Measurements from ENCODE around the gene NARF.
"Not testable (repeated sequence)": the region's sequence is repeated elsewhere in the genome, so short reads cannot be mapped to it uniquely, and the experiment has no call there.

Gene NARF

DNA sequence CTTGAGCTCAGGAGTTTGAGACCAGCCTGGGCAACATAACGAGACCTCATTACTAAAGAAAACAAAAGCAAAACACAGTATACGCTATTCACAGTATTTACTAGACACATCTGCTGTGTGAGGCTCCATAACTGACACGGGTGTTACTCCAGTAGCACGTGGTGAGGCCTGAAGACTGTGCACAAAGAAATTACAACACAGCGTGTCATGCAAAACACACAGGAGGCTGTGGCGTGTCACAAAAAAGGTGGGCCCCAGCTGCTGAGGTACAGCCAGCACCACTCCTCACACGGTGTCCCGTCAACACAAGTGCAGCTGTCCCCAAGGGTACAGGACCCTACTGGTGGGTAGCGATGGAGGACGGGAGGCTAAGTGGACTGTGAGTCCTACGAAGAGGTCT is 10.7 kb upstream of the NARF start:
- DNase-seq (ENCODE audit: insufficient read length, low spot score) (no peak), FAIRE-seq (no peak)
- TF ChIP-seq POLR2A (IDR thresholded peaks at IDR 0.05; ENCODE audit: low read depth, low read length), result no peak

DNA sequence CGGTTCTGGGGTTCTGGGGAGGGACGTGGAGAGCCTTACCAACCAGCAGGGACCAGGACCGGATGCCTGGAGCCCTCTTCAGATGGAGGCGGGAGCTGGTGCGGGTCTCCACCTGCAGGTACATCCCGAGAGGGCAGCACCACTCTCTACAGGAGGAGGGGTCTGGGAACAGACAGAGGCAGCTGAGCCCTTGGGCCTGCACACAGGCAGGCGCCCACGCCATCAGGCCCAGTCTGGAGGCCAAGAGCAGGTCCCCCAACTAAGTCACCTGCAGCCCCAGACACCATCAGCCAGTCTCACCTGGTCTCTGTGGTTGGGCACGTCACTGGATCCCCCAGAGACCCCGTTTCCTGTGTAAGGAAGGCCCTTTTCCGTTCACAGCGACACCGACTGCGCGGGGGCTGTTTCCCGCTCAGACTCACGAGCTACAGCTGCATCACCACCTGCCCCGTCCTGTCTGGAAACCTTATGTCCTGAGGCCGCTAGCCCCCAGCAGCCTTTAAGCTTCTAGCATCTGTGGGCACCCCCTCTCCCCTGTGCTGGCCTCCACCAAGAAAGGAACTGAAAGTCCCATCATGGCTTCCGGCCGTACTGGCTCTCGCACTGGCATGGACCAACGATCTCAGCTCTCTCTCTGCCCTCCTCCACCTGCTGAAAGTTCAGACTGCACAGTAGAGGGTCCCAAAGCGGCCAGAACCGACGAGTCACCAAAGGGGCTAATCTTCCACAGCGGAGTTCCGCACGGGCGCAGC is 9.2 kb upstream of the NARF start:
- TF ChIP-seq POLR2A (IDR thresholded peaks at IDR 0.05; ENCODE audit: low read depth, low read length), result peak; percentile 2; the same call in 1 of the 2 replicates
- FAIRE-seq (no peak), DNase-seq (ENCODE audit: insufficient read length, low spot score) (no peak)

DNA sequence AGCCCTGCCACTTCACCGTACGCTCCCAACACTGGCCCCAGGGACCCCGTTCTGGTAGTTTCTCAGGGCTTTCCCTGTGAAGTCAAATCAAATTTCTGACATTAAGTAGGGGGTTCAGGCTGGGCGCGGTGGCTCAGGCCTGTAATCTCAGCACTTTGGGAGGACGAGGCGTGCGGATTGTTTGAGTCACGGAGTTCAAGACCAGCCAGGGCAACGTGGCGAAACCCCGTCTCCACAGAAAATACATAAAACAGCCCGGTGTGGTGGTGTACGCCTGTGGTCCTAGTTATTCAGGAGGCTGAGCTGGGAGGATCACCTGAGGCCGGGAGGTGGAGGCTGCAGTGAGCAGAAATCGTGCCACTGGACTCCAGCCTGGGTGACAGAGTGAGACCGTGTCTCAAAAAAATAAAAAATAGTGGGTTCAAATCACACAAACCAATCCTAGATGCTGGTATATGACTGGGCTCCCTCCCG is 8.6 kb upstream of the NARF start:
- FAIRE-seq (no peak), DNase-seq (ENCODE audit: insufficient read length, low spot score) (no peak)
- no peak for TF ChIP-seq POLR2A (IDR thresholded peaks at IDR 0.05; ENCODE audit: low read depth, low read length)

DNA sequence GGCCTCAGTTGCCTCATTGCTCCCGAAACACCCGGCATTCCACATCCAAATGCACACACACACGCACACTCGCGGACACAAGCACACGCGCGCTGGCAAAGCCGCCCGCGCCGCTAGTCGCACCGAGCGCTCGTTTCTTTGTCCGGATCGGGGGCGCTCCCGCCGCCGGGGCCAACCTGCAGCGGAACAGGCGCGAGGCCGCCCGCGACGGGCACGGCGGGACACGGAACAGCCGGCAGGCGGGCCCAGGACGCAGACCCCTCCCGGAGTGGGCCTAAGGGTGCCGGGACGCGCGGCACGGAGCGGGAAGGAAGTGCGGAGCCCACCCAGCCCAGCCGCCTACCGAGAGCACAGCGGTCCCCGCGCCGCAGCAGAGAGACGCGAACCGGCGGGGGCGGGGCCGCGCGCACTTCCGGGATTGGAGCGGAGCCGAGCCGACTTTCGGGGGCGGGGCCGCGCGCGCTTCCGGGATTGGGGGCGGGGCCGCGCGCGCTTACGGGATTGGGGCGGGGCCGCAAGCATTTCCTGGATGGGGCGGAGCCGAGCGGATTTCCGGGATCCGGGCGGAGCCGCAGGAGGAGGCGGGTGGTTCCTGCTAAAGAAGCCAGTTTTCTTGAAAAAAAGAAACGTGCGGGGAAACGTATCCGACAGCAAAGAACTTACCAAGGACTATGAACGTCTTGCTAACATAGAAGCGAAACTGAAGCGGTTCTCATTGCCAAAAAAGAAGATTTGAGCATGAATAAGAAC is 8.0 kb upstream of the NARF start, which contains the start of gene CYBC1:
Gene CYBC1, minus strand, starts transcription at position 396 of the 750 bp plus-strand sequence. CDS start 1,498 bp downstream, outside the sequence.
- FAIRE-seq, result no peak
- DNase-seq (ENCODE audit: insufficient read length, low spot score), result peak; percentile 74
- TF ChIP-seq POLR2A (IDR thresholded peaks at IDR 0.05; ENCODE audit: low read depth, low read length), result peak; percentile 87

DNA sequence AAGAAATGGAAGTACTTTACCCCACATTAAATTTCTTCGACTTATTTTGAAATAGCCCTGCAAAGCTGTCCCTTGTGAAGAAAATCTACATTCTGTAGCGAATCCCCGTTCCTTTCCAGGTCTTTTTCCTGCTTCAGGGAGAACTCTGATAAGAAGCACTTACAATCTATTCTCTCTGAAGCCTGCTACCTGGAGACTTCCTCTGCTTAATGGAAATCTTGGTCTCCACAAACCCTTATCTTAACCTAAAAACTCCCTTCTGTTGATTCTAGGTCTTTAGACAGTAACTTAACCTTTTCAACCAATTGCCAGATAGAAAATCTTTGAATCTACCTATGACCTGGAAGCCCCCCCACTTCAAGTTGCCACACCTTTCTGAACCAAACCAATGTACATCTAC is 6.4 kb upstream of the NARF start:
- no peak for DNase-seq (ENCODE audit: insufficient read length, low spot score)
- no peak for TF ChIP-seq POLR2A (IDR thresholded peaks at IDR 0.05; ENCODE audit: low read depth, low read length)
- no peak for FAIRE-seq

DNA sequence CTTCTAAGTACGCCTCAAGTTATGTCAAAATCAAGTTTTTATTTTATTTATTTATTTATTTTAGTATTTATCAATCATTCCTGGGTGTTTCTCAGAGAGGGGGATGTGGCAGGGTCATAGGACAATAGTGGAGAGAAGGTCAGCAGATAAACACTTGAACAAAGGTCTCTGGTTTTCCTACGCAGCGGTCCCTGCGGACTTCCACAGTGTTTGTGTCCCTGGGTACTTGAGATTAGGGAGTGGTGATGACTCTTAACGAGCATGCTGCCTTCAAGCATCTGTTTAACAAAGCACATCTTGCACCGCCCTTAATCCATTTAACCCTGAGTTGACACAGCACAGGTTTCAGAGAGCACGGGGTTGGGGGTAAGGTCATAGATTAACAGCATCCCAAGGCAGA is 5.4 kb upstream of the NARF start:
- not testable (repeated sequence) for FAIRE-seq; DNase-seq (ENCODE audit: insufficient read length, low spot score)

DNA sequence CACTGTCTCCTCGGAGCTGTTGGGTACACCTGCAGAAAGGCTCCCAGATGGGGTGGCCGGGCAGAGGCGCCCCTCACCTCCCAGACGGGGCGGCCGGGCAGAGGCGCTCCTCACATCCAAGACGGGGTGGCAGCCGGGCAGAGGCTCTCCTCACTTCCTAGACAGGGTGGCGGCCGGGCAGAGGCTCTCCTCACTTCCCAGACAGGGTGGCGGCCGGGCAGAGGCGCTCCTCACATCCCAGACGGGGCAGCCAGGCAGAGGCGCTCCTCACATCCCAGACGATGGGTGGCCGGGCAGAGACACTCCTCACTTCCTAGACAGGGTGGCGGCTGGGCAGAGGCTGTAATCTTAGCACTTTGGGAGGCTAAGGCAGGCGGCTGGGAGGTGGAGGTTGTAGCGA is 4.8 kb upstream of the NARF start:
- FAIRE-seq; DNase-seq (ENCODE audit: insufficient read length, low spot score): not testable (repeated sequence)

DNA sequence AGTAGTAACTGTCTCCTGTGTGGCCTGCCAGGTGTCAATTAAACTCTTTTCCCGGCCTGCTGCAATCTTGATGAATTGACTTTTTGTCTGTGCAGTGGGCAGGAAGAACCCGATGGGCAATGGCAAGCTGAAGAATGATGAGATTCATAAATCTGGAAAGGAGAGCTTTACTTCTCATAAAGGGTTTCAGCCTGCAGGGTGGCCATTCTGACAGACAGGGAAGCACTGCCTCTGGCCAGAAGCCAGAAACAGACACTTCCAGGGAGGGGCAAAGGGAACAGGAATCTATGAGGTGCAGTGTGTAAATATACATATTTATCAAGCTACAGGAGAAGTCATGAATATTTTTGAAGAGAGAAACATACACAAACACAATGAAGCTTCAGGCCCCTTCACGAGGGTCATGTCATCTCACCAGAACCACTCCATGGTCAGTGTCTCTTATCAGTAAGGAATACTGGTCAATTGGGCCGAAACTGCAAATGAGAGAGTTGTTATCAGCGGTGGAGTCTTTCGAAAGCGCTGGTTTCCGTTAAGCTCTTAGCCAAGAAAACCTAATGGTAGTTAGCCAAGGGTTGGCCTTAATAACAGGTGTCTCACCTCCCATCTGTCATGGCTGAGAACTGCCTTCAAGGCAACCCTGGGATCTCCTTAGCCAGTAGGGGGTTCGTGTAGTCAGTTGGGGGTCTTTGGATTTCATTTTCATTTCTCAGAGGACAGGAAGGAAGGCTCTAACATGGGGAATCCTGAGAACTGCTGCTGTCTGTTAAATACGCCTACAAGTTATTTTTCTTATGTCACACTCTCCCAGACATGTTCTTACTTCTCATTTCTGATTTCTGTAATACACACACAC is 1.2 kb upstream of the NARF start:
- FAIRE-seq, result no peak
- no peak for DNase-seq (ENCODE audit: insufficient read length, low spot score)
- TF ChIP-seq POLR2A (IDR thresholded peaks at IDR 0.05; ENCODE audit: low read depth, low read length), result no peak

DNA sequence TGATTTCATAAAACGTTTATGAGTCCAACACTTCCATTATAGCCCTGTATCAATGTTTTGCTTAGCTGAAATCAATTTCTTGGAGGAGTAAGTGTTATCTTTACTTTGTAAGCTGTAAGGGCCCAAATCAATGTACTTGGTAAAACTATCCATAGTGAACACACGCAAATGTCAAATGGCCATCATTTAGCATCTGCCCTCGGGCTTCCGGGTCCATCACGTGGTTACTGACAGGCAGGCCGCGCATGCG is 687 bp upstream of the NARF start:
- FAIRE-seq, result no peak
- TF ChIP-seq POLR2A (IDR thresholded peaks at IDR 0.05; ENCODE audit: low read depth, low read length), result no peak
- no peak for DNase-seq (ENCODE audit: insufficient read length, low spot score)

DNA sequence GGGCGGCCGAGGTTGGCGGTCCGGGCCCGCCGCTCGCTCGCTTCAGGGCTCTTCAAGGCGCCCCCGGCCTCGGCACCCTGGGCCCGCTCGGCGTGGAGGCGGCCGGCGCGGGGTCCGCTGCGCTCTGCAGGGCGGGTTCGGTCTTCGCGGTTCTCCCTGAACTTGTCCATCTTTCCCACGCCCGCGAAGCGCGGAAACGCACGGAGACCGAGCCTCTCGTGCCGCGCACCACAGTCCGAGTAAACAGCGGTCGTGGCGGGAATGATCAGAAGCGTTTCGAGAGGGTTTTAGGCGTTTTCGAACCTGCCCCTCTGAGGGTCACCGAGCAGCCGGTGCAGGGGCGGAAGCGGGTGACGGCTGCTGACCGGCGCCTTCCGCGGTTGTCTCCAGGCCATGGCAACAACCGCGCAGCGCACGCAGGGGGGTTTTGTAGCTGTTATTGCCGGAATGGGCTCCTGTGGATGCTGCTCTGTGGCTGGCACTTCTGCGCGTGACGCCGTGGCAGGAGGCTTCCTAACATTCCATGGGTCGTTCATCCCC is 414 bp downstream of the NARF start:
- FAIRE-seq (no peak), DNase-seq (ENCODE audit: insufficient read length, low spot score) (no peak)
- TF ChIP-seq POLR2A (IDR thresholded peaks at IDR 0.05; ENCODE audit: low read depth, low read length), result no peak

DNA sequence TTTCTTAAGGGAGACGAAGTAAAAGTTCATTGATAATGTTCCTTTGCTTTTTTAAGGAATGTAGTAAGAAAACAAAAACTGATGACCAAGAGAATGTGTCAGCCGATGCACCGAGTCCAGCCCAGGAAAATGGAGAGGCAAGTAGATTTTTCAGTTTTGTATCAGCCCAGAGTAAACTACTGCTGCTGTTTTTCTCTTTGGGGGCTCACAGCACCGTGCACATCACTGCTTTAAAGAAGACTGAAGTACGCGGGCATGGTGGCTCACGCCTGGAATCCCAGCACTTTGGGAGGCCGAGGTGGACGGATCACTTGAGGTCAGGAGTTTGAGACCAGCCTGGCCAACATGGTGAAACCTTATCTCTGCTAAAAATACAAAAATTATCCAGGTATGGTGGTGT is 1.4 kb downstream of the NARF start:
- not testable (repeated sequence) for DNase-seq (ENCODE audit: insufficient read length, low spot score); FAIRE-seq

DNA sequence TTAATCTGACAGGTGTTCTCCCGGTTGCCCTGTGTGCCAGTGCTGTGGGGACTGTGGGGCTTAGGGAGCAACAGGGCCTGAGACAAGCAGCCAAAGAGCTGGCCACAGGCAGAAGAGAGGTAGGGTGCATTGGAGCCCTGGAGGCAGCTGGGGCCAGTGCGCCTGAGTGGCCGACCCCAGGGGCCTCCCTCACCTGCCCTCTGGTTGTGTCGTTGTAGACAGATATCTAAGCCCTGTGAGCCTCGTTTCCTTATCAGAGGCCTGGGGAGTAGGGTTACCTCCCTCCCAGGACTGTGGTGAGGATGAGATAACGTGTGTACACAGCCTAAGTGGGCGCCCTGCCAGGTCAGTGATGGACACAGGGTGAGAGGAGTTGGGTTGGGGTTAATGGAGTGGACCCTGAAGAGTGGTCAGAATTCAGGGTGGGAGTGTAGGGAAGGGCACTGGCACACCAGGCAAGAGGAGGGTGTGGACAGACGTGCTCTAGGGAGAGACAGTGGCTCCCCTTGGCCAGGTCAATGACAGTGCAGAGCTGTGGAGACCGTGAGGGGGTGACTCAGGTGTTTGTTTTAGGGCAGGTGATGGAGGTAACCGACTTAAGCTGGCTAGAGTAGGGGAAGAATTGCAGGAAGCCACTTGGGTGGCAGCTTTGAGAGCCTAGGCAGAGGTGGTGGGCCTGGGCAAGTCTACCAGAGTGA is 3.4 kb downstream of the NARF start:
- TF ChIP-seq POLR2A (IDR thresholded peaks at IDR 0.05; ENCODE audit: low read depth, low read length), result no peak
- FAIRE-seq, result no peak
- DNase-seq (ENCODE audit: insufficient read length, low spot score), result no peak

DNA sequence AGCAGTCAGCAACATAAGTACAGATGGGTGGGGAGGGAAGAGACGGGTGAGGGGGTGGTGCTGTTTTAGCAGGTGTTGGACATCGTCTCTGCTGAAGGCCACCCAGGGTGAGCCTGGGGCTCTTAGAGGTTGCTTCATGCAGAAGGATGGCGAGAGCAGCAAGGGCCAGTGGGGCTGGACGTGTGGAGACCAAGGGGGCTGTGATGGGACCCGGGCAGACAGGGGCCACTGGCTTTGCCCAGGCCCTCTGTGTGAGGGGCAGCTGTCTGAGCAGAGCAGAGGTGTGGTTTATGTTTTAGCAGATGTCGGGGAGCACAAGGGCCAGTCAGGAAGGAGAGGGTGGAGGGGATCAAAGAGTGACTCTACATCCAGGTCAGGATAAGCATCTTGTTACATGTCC is 4.8 kb downstream of the NARF start:
- DNase-seq (ENCODE audit: insufficient read length, low spot score), result no peak
- no peak for FAIRE-seq
- no peak for TF ChIP-seq POLR2A (IDR thresholded peaks at IDR 0.05; ENCODE audit: low read depth, low read length)
